SH-SY5Y (cell line): Measurements from ENCODE around the gene CDC20.

Source experiments
- GATA2 ChIP-seq: IDR thresholded peaks from 2 replicates; pipeline ENCODE4 v1.6.1; 2011; ENCODE audit warnings: mild to moderate bottlenecking, low read depth, low read length
- GATA3 ChIP-seq: IDR thresholded peaks from 2 replicates; pipeline ENCODE4 v1.6.1; 2011; ENCODE audit warnings: low read depth, mild to moderate bottlenecking, low read length, moderate library complexity

DNA sequence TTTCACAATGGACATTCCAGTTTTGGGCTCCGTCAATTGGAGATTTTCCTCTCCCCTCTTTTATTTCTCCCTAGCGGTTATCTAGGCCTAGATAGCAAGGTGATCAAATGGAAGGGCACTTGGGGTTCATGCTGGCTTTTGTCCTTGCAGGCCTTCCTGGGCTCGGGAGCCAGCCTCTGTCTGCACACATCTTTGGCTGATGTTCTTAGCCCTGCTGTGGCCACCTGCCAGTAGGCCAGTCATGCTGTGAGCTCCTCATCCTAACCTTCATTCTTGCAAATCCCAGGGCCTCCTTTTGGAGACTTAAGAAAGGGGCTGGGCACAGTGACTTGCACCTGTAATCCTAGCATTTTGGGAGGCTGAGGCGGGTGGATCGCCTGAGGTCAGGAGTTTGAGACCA is 44.5 kb upstream of the CDC20 start:
- TF ChIP-seq GATA2 (no peak), GATA3 (no peak)
